ENCODE measurements around the gene INSYN1.
"Not testable (repeated sequence)": the region's sequence is repeated elsewhere in the genome, so short reads cannot be mapped to it uniquely, and the experiment has no call there.

Gene INSYN1

DNA sequence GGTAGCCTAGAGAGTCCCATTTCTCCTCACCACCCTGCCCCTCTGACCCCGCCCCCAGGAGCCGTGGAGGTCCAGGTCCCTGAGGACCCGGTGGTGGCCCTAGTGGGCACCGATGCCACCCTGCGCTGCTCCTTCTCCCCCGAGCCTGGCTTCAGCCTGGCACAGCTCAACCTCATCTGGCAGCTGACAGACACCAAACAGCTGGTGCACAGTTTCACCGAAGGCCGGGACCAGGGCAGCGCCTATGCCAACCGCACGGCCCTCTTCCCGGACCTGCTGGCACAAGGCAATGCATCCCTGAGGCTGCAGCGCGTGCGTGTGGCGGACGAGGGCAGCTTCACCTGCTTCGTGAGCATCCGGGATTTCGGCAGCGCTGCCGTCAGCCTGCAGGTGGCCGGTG is 49.5 kb downstream of the INSYN1 start:
- H3K27ac Mint-ChIP-seq; H3K36me3 Mint-ChIP-seq (ENCODE audit: low read depth); H3K9me3 Mint-ChIP-seq; H3K4me3 Mint-ChIP-seq: not testable (repeated sequence)
- Mint-ChIP-seq H3K4me1 (ENCODE audit: low read depth) (peaks cover 16% of the 10 kb centered on the region), H3K27me3 (ENCODE audit: low read depth) (peaks cover 19% of the 10 kb centered on the region)

DNA sequence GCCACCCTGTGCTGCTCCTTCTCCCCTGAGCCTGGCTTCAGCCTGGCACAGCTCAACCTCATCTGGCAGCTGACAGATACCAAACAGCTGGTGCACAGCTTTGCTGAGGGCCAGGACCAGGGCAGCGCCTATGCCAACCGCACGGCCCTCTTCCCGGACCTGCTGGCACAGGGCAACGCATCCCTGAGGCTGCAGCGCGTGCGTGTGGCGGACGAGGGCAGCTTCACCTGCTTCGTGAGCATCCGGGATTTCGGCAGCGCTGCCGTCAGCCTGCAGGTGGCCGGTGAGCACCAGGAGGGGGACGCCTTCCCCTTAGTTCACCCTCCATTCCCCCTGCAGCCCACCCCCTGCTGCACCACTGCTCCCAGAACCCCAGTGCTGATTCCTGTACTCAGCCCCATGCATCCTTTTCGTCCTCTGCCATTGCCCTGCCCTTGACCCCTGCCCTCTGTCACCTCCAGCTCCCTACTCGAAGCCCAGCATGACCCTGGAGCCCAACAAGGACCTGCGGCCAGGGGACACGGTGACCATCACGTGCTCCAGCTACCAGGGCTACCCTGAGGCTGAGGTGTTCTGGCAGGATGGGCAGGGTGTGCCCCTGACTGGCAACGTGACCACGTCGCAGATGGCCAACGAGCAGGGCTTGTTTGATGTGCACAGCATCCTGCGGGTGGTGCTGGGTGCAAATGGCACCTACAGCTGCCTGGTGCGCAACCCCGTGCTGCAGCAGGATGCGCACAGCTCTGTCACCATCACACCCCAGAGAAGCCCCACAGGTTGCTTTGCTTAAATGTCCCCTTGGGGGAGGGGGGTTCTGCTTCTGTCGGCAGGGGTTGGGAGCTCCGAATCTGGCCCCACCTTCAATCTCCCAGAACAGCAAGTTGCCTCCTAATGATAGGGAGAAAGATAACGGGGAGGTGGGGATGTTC is 50.6 kb downstream of the INSYN1 start:
- Mint-ChIP-seq H3K27me3 (ENCODE audit: low read depth) (peaks cover 25% of the 10 kb centered on the region), H3K4me1 (ENCODE audit: low read depth) (peaks cover 23% of the 10 kb centered on the region)
- H3K4me3 Mint-ChIP-seq; H3K27ac Mint-ChIP-seq; H3K36me3 Mint-ChIP-seq (ENCODE audit: low read depth); H3K9me3 Mint-ChIP-seq: not testable (repeated sequence)

DNA sequence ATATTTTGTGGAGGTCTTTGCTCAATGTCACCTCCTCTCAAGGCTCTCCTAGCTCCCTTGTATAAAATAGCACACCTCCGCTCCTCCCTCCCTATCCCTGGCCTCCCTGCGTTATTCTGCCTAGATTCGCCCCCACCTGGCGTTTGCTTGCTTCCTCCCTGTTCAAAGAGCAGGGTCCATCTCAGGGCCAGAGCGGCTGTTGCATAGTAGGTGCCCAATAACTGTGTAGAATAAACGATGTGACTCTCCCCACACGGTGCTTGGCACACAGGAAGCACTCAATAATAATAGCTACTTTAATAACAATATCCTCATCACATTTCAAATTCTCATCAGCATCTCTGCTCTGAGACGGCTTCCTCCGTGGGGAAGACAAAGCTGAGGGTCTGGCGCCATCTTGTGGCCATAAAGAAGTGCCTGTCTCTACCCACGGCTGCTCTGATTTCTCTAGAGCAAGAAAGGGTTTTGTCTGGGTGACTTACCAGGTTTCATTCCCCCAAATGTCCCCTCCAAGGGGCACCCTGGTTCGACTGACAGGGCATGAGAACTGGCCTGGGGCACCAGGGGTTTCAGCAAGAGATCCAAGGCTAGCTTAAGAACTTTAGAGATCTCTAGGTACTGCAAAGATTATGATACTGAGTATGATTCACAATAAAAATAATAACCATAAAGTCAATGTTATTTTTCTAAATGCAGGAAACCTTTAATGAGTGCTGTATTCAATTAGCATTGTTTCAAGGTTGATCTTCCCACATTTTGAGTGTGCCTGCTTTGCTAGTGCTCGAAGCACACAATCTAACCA is 52.9 kb downstream of the INSYN1 start:
- H3K4me1 Mint-ChIP-seq (ENCODE audit: low read depth) = peaks cover 39% of the 10 kb centered on the region
- H3K27me3 Mint-ChIP-seq (ENCODE audit: low read depth) = peaks cover 41% of the 10 kb centered on the region
- H3K9me3 Mint-ChIP-seq = no peaks in the 10 kb centered on the region
- peak overlapping the region; percentile 22 for H3K27ac Mint-ChIP-seq
- no peak overlapping the region for H3K4me3 Mint-ChIP-seq
- no peaks in the 10 kb centered on the region for H3K36me3 Mint-ChIP-seq (ENCODE audit: low read depth)

- no peaks in the 10 kb centered on the region for H3K9me3 Mint-ChIP-seq
- peaks cover 48% of the 10 kb centered on the region for H3K27me3 Mint-ChIP-seq (ENCODE audit: low read depth)
- peaks cover 39% of the 10 kb centered on the region for H3K4me1 Mint-ChIP-seq (ENCODE audit: low read depth)
- no peak overlapping the region for H3K27ac Mint-ChIP-seq
- H3K36me3 Mint-ChIP-seq (ENCODE audit: low read depth) = no peaks in the 10 kb centered on the region
- no peak overlapping the region for H3K4me3 Mint-ChIP-seq
Measured at GRCh38 chr15:73699249-73700040, 53.7 kb downstream of the INSYN1 start.

- H3K27ac Mint-ChIP-seq = peak overlapping the region; percentile 72
Measured at GRCh38 chr15:73697033-73697467, 56.1 kb downstream of the INSYN1 start.

DNA sequence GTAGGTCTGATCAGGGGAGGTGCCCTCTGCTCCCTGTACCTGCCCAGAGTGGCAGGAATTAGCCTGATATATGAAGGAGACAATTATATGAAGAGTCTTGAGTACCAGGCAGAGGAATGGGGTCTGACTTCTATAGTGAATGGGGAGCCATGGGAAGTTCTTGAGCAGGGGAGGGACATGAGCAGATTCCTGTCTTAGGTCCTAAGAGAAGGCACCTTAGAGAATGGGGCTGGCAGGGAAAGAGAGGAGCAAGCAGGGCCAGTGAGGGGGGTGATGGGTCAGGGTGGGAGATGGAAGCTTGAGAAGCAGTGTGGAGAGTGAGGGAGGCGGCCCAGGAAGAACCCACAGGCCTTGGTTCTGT is 56.5 kb downstream of the INSYN1 start:
- H3K9me3 Mint-ChIP-seq = no peaks in the 10 kb centered on the region
- H3K27ac Mint-ChIP-seq = peak overlapping the region; percentile 72
- peak overlapping the region; percentile 56 for H3K4me3 Mint-ChIP-seq
- no peaks in the 10 kb centered on the region for H3K36me3 Mint-ChIP-seq (ENCODE audit: low read depth)
- peaks cover 51% of the 10 kb centered on the region for H3K4me1 Mint-ChIP-seq (ENCODE audit: low read depth)
- peaks cover 67% of the 10 kb centered on the region for H3K27me3 Mint-ChIP-seq (ENCODE audit: low read depth)

More at GRCh38 chr15:73697033-73697467, 56.1 kb downstream of the INSYN1 start:
- H3K9me3 Mint-ChIP-seq = no peaks in the 10 kb centered on the region
- no peaks in the 10 kb centered on the region for H3K36me3 Mint-ChIP-seq (ENCODE audit: low read depth)
- peaks cover 51% of the 10 kb centered on the region for H3K4me1 Mint-ChIP-seq (ENCODE audit: low read depth)
- H3K27me3 Mint-ChIP-seq (ENCODE audit: low read depth) = peaks cover 67% of the 10 kb centered on the region
- peak overlapping the region; percentile 56 for H3K4me3 Mint-ChIP-seq

DNA sequence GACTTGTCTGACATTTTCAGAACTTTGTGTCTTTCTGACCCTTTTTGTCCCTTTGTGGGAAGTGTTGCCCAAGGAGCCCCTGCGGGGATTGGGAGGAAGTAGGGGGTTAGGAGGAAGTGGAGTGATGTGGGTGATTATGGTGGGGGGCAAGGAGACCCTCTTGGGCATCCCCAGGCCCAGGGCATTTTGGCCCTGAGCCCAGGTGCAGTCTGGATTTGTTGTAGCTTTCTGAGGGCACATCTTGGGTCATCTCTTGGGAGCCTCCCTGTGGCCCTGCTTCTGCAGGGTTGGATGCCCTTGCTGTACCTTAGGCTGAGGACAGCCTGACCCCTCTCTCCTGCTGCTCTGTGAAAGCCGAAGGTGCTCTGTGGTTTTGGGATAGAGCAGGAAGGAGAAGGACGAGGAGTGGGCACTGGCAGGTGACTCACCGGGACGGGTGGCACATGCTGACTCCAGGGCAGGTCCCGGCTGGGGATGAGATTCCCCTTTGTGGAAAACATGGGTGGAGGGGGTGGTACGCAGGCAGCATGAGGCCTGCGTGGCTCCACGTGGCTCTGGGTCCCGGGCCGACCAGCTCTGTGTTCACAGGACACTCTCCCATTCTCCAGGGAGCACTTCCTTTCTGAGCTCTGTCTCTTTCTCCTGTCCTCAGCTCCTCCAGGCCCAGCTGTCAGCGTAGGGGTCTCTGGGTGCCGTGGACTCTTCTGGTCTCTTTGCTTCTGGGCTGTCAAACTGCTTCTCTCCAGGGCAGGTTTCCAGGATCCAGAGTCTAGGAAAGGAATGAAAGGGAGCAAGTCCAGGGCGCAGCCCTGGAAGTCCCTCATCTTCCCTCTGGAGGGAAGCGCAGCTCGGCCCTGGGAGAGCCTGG is 57.1 kb downstream of the INSYN1 start:
- H3K9me3 Mint-ChIP-seq = no peaks in the 10 kb centered on the region
- H3K4me1 Mint-ChIP-seq (ENCODE audit: low read depth) = peaks cover 51% of the 10 kb centered on the region
- peaks cover 63% of the 10 kb centered on the region for H3K27me3 Mint-ChIP-seq (ENCODE audit: low read depth)
- no peaks in the 10 kb centered on the region for H3K36me3 Mint-ChIP-seq (ENCODE audit: low read depth)
- H3K27ac Mint-ChIP-seq = no peak overlapping the region
- peak overlapping the region; percentile 56 for H3K4me3 Mint-ChIP-seq

- no peaks in the 10 kb centered on the region for H3K36me3 Mint-ChIP-seq (ENCODE audit: low read depth)
- H3K4me3 Mint-ChIP-seq = no peak overlapping the region
- peaks cover 44% of the 10 kb centered on the region for H3K4me1 Mint-ChIP-seq (ENCODE audit: low read depth)
- no peak overlapping the region for H3K27ac Mint-ChIP-seq
- H3K27me3 Mint-ChIP-seq (ENCODE audit: low read depth) = peaks cover 54% of the 10 kb centered on the region
- H3K9me3 Mint-ChIP-seq = no peaks in the 10 kb centered on the region
Measured at GRCh38 chr15:73694419-73694818, 58.7 kb downstream of the INSYN1 start.

- H3K27ac Mint-ChIP-seq = no peak overlapping the region
- no peaks in the 10 kb centered on the region for H3K9me3 Mint-ChIP-seq
- no peaks in the 10 kb centered on the region for H3K36me3 Mint-ChIP-seq (ENCODE audit: low read depth)
- no peak overlapping the region for H3K4me3 Mint-ChIP-seq
- H3K27me3 Mint-ChIP-seq (ENCODE audit: low read depth) = peaks cover 57% of the 10 kb centered on the region
- peaks cover 22% of the 10 kb centered on the region for H3K4me1 Mint-ChIP-seq (ENCODE audit: low read depth)
Measured at GRCh38 chr15:73691396-73691795, 61.8 kb downstream of the INSYN1 start.

GRCh38 chr15:73688455-73688854 is 64.7 kb downstream of the INSYN1 start:
- Mint-ChIP-seq H3K27me3 (ENCODE audit: low read depth) (peaks cover 53% of the 10 kb centered on the region), H3K27ac (no peak overlapping the region), H3K36me3 (ENCODE audit: low read depth) (no peaks in the 10 kb centered on the region), H3K9me3 (no peaks in the 10 kb centered on the region), H3K4me3 (no peak overlapping the region), H3K4me1 (ENCODE audit: low read depth) (peaks cover 9% of the 10 kb centered on the region)

GRCh38 chr15:73687351-73687750 is 65.8 kb downstream of the INSYN1 start:
- Mint-ChIP-seq H3K4me1 (ENCODE audit: low read depth) (peaks cover 5% of the 10 kb centered on the region), H3K36me3 (ENCODE audit: low read depth) (no peaks in the 10 kb centered on the region), H3K4me3 (no peak overlapping the region), H3K27ac (no peak overlapping the region), H3K9me3 (no peaks in the 10 kb centered on the region), H3K27me3 (ENCODE audit: low read depth) (peaks cover 54% of the 10 kb centered on the region)

DNA sequence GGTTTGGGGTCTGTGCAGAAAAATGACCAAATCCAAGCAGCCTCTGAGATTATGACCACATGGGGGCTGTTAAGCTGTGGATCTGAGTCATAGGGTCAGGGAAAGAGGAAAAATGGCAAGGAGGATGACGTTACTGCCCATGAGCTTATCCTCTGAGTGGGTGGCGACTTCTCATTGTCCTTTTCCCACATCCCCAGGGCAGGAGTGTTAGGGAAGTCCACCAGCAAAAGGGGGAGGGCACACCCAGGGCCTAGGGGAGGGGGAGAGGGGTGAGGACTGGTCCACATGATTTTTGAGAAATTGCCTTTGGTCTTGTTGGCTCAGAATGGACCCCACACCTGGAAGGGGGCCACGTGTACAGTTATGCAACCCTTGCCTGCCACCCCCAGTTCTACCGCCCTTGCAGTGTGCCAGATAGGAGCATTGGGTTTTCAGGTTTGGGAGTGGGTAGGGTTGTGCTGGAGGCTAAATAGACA is 66.3 kb downstream of the INSYN1 start:
- no peaks in the 10 kb centered on the region for H3K9me3 Mint-ChIP-seq
- H3K4me1 Mint-ChIP-seq (ENCODE audit: low read depth) = peaks cover 5% of the 10 kb centered on the region
- H3K4me3 Mint-ChIP-seq = no peak overlapping the region
- H3K27me3 Mint-ChIP-seq (ENCODE audit: low read depth) = peaks cover 59% of the 10 kb centered on the region
- H3K27ac Mint-ChIP-seq = no peak overlapping the region
- H3K36me3 Mint-ChIP-seq (ENCODE audit: low read depth) = no peaks in the 10 kb centered on the region

GRCh38 chr15:73685981-73686380 is 67.2 kb downstream of the INSYN1 start:
- Mint-ChIP-seq H3K27me3 (ENCODE audit: low read depth) (peaks cover 64% of the 10 kb centered on the region), H3K27ac (no peak overlapping the region), H3K4me3 (no peak overlapping the region)

More at GRCh38 chr15:73685981-73686380, 67.2 kb downstream of the INSYN1 start:
- Mint-ChIP-seq H3K36me3 (ENCODE audit: low read depth) (no peaks in the 10 kb centered on the region), H3K4me1 (ENCODE audit: low read depth) (peaks cover 5% of the 10 kb centered on the region), H3K9me3 (no peaks in the 10 kb centered on the region)

Data from T-helper 1 cell treated with Interleukin-12 subunit alpha and Interleukin-12 subunit beta and Interleukin-4 antibody, amounts not matched to agents 30 μg/mL and 1 μg/mL, for 36 hours (primary cell).